Tibial artery (tissue), 4 donors: ENCODE measurements around the gene ID4.
A peak's percentile ranks its signal among the peaks of the same experiment; 100 is the strongest.

Source experiments
- DNase-seq, 2 donors: peaks; one replicate each; pipeline ENCODE4 v3.0.0-alpha.2; 2019
- H3K27ac ChIP-seq, 2 donors: fragments of 200-600 bp; sonication (generic) in 1 of 2; 1 replicate in 1 of 2; 2 replicates in 1 of 2; pipeline ENCODE4 v1.5.1; 2018 to 2019; ENCODE audit warnings: mild to moderate bottlenecking in 1 of 2
- H3K27me3 ChIP-seq, 2 donors: fragments of 200-600 bp; sonication (generic) in 1 of 2; one replicate each; pipeline versions ENCODE4 v1.5.1 to v1.6.0; 2016 to 2019
- H3K36me3 ChIP-seq, 3 donors: fragments of 200-600 bp; sonication (generic) in 2 of 3; one replicate each; pipeline ENCODE4 v1.5.1; 2016 to 2019; ENCODE audit warnings: mild to moderate bottlenecking in 2 of 3
- H3K4me1 ChIP-seq, 4 donors: fragments of 200-600 bp; sonication (generic) in 2 of 4; 1 replicate in 3 of 4; 2 replicates in 1 of 4; pipeline ENCODE4 v1.5.1; 2016 to 2019
- H3K4me3 ChIP-seq, 2 donors: fragments of 200-600 bp; sonication (generic) in 1 of 2; 1 replicate in 1 of 2; 2 replicates in 1 of 2; pipeline ENCODE4 v1.5.1; 2018 to 2019; ENCODE audit warnings: mild to moderate bottlenecking in 2 of 2
- H3K9me3 ChIP-seq, 3 donors: fragments of 200-600 bp; sonication (generic) in 1 of 3; one replicate each; pipeline ENCODE4 v1.5.1; 2016 to 2019
- CTCF ChIP-seq, 2 experiments: fragments of 200-600 bp in 1 of 2; fragments of 450-650 bp in 1 of 2; IDR thresholded peaks; one replicate each; pipeline ENCODE4 v1.5.1; 2017 to 2019; ENCODE audit warnings: antibody characterized with exemption in 2 of 2, mild to moderate bottlenecking in 1 of 2, moderate library complexity in 1 of 2
- intact Hi-C: fragments of 100-400 bp; cut with DNase I; formaldehyde crosslinking; loops from one replicate; pipeline ENCODE4 v1.15.0; 2023; ENCODE audit warnings: low total_unique reads

Gene ID4

GRCh38 chr6:19836799-19837510 is at the start of gene ID4:
TSS of gene ID4 (plus strand) at chr6:19837370. CDS start at chr6:19837755, 385 bp downstream.
- H3K4me1 ChIP-seq, result peaks cover 0 to 10% (median 0%) of the 10 kb centered on the region in 4 donors
- H3K27me3 ChIP-seq, result no peaks in the 10 kb centered on the region
- H3K4me3 ChIP-seq, result peak within 1 kb of the TSS; percentile 74 to 78
- peak; percentile 97 to 99 for DNase-seq
- intact Hi-C loops, result loop anchor here (1.0 kb wide), 1 partner anchor 33 kb away; no protein-coding TSS in a partner anchor
- H3K9me3 ChIP-seq, result no peaks in the 10 kb centered on the region
- no peak for TF ChIP-seq CTCF (IDR thresholded peaks at IDR 0.05)
- H3K36me3 ChIP-seq, result peaks cover 0 to 22% (median 12%) of the 10 kb centered on the region in 3 donors
- H3K27ac ChIP-seq, result peak within 1 kb of the TSS; percentile 97 to 98

- Histone ChIP-seq H3K4me1 (peaks cover 0 to 49% (median 10%) of the 10 kb centered on the region in 4 donors), H3K9me3 (no peaks in the 10 kb centered on the region), H3K27me3 (no peaks in the 10 kb centered on the region), H3K27ac (peak overlapping the region; percentile 31 to 68), H3K36me3 (no peaks in the 10 kb centered on the region), H3K4me3 (peak overlapping the region in 1 of 2 donors; percentile 13)
- DNase-seq, result no peak
- intact Hi-C loops, result no loop called here
- no peak for TF ChIP-seq CTCF (IDR thresholded peaks at IDR 0.05)
These were observed 48.5 kb upstream of the ID4 start for GRCh38 chr6:19788686-19789085.

GRCh38 chr6:19789100-19789803 is 47.9 kb upstream of the ID4 start:
- TF ChIP-seq CTCF (IDR thresholded peaks at IDR 0.05), result no peak
- H3K4me3 ChIP-seq, result peak overlapping the region in 1 of 2 donors; percentile 13
- H3K9me3 ChIP-seq, result no peaks in the 10 kb centered on the region
- no peak for DNase-seq
- H3K36me3 ChIP-seq, result no peaks in the 10 kb centered on the region
- H3K4me1 ChIP-seq, result peaks cover 0 to 54% (median 10%) of the 10 kb centered on the region in 4 donors
- H3K27ac ChIP-seq, result peak overlapping the region; percentile 31 to 68
- intact Hi-C loops, result no loop called here
- H3K27me3 ChIP-seq, result no peaks in the 10 kb centered on the region

- intact Hi-C loops, result no loop called here
These were observed 45.9 kb upstream of the ID4 start for GRCh38 chr6:19791267-19791666.

GRCh38 chr6:19795211-19795610 is 42.0 kb upstream of the ID4 start:
- H3K9me3 ChIP-seq, result peaks cover 0 to 17% (median 0%) of the 10 kb centered on the region in 3 donors
- TF ChIP-seq CTCF (IDR thresholded peaks at IDR 0.05), result no peak
- H3K27me3 ChIP-seq, result no peaks in the 10 kb centered on the region
- H3K36me3 ChIP-seq, result no peaks in the 10 kb centered on the region
- peaks cover 0 to 32% (median 6%) of the 10 kb centered on the region in 4 donors for H3K4me1 ChIP-seq
- H3K27ac ChIP-seq, result no peak overlapping the region
- DNase-seq, result no peak
- no peak overlapping the region for H3K4me3 ChIP-seq
- intact Hi-C loops, result no loop called here

More at GRCh38 chr6:19791267-19791666, 45.9 kb upstream of the ID4 start:
- Histone ChIP-seq H3K27me3 (no peaks in the 10 kb centered on the region), H3K36me3 (no peaks in the 10 kb centered on the region), H3K4me1 (peaks cover 0 to 54% (median 10%) of the 10 kb centered on the region in 4 donors), H3K4me3 (no peak overlapping the region), H3K9me3 (peaks cover 0 to 3% (median 0%) of the 10 kb centered on the region in 3 donors), H3K27ac (peak overlapping the region; percentile 31 to 68)
- DNase-seq, result no peak
- no peak for TF ChIP-seq CTCF (IDR thresholded peaks at IDR 0.05)
